Activated CD8-positive, alpha-beta memory T cell treated with anti-CD3 and anti-CD28 coated beads for 4 hours (primary cell): ENCODE results near the gene PCOLCE2.
A peak's percentile ranks its signal among the peaks of the same experiment; 100 is the strongest.

Experiments used
- DNase-seq, 2 donors: peaks; one replicate each; pipeline ENCODE4 v3.0.0-alpha.2; 2020; ENCODE audit warnings: low read depth in 2 of 2

The PCOLCE2 gene

DNA sequence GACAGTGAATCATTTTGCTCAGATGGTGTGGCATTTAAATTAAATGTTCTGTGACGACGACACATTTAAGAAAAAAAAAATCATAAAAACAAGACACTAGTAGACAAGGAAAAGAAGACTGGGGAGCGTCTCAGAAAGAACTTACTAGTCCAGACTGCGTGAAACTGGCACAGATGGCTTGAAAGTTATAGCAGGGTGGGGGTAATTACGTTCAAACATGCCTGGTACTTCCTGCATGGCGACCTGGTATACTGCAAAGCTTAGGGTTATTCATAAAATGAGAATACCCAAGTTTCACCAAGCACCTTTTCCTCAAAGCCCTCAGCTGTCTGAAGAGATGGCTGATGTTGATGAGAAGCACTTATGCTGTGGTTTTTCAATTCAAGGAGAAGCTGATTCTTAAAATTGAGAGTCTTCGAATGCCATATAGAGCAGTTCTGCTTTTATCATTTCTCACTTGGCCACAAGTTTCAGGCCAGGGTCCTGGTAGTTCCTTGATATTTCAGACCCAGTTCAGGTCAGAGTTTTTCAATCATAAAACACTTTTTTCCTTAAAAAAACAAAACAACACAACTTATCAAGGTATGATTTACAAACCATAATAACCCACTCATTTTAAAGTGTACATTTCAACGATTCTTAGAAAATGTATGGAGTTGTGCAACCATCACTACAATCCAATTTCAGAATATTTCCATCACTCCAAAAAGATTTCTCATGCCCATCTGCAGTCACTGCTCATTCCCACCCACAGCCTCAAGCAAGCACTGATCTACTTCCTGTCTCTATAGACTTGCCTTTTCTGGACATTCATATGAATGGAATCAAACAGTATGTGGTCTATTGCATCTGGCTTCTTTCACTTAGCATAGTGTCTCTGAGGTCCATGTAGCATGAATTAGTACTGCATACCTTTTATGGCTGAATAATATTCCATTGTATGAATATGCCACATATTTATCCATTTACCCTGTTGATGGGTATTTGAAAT, 24.7 kb downstream of the PCOLCE2 start:
- DNase-seq, result no peak

GRCh38 chr3:142863010-142863817, 25.7 kb downstream of the PCOLCE2 start:
- no peak for DNase-seq

DNA sequence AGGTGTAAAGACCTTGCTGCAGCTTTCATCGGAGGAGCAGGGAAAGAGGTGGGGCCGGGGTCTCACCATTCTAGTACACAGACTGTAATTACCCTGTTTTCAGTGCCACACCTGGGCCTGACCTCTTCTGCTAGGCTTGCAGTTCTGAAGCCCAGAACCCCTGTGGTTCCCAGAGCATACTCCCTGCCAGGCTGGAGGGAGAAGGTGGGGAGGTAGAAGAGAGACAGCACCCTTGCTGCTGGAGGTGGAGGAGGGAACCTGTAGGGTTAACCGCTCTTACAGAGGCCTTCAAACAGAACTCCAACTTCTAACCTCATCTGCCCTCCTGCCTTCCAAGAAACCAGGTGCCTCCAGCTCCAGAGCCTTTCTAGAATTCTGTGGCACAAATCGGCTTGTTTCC, 27.0 kb downstream of the PCOLCE2 start:
- DNase-seq, result no peak

- no peak for DNase-seq
Measured at GRCh38 chr3:142858043-142858442, 30.8 kb downstream of the PCOLCE2 start.

GRCh38 chr3:142857056-142857455, 31.8 kb downstream of the PCOLCE2 start:
- DNase-seq, result no peak

GRCh38 chr3:142853270-142854168, 35.4 kb downstream of the PCOLCE2 start:
- no peak for DNase-seq

- DNase-seq, result no peak
Measured at GRCh38 chr3:142852009-142852408, 36.9 kb downstream of the PCOLCE2 start.

DNA sequence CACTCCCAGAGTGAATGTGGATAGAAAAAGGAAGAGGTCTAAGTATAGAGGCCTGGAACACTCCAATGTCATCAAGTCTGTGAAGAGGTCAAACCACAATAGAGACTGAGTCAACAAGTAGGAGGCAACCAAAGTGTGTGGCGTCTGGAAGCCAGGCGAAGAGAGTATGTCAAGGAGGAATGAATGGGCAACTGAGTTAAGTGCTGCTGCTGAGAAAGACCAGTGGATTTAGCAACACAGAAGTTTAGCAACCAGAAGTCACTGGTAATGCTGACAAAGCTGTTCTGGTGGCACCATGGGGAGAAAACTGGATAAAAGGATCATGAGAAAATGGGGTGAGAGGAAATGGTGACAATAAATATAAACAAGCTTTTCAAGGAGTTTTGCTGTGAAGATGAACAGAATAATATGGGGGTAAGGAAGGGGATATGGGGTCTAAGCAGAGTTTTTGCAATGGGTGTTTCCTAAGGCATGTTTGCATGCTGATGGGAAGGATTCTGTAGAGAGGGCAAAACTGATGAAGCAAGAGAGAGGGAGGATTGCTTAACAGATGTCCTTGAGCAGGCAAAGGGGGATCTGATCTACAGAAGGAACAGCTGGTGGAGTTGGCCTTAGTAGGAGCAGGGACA, 38.4 kb downstream of the PCOLCE2 start:
- DNase-seq, result no peak

DNA sequence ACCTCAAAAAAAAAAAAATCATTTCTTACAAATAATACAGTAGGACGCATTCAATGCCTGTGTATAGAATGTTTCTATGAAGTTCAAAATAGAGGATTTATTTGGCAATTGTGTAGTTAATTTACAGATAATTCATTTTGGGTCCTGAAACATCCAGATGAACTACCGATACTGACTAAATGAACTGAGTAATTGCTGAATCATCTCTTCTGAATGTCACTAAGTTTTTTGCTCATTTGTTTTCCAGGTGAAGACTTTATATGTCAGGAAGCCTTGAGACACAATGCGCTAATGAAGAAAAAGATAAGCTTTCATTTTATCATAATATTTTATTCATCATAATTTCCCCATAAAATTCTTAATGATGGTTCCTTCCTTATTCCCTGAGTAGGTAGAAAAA, 39.7 kb downstream of the PCOLCE2 start:
- DNase-seq, result no peak

GRCh38 chr3:142846779-142847577, 41.9 kb downstream of the PCOLCE2 start:
- no peak for DNase-seq

- no peak for DNase-seq
Measured at GRCh38 chr3:142844339-142844977, 44.4 kb downstream of the PCOLCE2 start.

DNA sequence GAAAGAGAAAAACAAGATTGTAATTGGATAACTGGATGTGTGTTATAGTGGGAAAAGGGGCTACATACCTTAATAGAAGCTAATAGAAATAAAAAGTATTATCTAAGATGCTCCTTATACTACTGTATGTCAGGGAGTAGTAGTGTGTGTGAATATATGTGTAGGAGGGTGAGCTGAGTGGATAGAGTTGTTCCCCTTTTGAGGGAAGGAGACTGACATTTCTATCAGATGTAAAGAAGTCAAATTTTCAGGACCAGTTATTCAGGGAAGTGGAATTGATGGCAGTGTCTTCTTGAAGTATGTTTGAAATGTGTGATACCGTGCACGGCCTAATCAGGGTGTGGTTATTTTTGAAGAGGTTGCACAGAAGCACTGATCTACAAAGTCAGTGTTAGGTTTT, 49.1 kb downstream of the PCOLCE2 start:
- no peak for DNase-seq

GRCh38 chr3:142837526-142837925, 51.4 kb downstream of the PCOLCE2 start:
- no peak for DNase-seq

DNA sequence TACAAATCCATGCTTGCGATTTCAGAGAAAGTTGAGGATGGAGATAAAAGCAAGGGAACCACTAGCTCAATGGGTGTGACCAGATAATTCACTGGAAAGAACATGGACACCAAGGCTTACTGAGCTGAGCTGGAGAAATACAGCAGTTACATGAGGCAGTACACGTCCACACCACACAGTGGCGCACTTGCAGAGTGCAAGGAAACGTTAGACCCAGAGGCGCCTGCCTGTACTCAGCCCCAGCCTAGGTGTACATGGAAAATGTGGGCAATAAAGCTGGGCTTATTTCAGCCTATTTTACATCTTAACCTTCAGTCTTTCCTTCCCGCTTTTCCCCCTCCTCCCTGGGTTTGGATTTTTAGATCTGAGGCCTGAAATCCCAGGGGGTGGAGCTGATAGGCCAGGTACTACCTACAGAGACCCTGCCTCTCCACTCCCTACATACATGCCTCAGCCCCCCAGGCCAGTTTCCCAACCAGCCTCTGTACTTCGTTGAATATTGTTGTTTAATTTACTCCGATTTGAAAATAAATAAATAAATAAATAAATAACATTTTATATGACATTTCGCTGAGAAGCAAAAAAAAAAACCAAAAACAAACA, 60.1 kb downstream of the PCOLCE2 start:
- DNase-seq, result peak in 1 of 2 donors; percentile 7

- no peak for DNase-seq
Measured at GRCh38 chr3:142819179-142819578, 69.7 kb downstream of the PCOLCE2 start.

DNA sequence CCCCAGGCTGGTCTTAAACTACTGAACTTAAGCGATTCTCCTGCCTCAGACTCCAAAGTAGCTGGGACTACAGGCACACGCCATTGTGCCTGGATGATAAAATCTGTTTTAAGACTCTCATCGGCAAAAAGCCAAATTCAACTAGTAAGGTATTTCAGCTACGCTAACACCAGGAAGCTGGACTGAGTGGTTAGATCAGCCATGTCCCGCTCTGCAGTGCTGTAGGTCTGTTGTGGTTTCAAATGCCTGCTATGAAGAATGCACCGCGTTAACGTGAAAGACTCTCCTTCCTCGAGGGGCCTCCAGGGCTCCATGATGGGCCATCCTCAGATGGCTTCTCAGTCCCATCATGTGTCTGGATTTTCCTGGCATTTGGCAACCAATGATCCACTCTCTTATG, 70.2 kb downstream of the PCOLCE2 start:
- no peak for DNase-seq

GRCh38 chr3:142817897-142818296, 71.0 kb downstream of the PCOLCE2 start:
- no peak for DNase-seq

DNA sequence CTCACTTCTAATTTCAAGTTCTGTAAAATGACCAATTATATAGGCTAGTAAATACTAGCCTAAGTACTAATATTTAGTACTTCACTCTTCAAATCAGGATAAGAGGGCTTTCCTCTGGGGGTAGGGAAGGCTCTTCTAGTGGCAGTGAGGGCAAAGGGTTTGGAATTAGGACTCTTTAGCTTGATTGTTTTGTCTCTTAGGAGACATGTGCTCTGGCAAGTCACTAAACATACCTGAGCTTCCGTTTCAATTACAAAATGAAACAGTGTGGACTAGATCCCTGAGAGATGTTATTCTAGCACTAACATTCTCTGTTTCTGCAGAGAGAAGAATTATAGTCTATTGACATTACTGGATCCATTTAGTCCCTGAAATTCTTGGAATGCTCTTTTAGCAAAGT, 71.5 kb downstream of the PCOLCE2 start:
- DNase-seq, result no peak

DNA sequence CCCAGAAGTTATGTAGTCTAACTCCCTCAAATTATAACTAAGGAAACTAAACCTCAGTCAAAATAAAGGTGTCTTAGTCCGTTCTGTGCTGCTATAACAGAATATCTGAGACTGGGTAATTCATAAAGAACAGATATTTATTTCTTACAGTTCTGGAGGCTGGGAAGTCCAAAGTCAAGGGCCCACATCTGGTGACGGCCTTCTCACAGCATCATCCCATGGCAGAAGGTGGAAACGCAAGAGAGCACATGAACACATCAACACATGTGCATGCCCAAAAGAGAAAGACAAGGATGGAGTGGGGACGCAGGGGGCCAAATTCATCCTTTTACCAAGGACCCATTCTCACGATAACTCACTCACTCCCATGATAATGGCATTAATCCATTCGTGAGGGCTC, 73.1 kb downstream of the PCOLCE2 start:
- no peak for DNase-seq
